ACHN (cell line): ENCODE results near the gene VPS37B.

ENCODE experiments used
- DNase-seq: peaks from one replicate; pipeline ENCODE4 v3.0.0-alpha.2; 2015
- in situ Hi-C: cut with HindIII; loops from 2 replicates; pipeline ENCODE4 v1.10.0; 2017; ENCODE audit warnings: low sequenced_read_pairs, low pct_ligation_motif_present, low pct_unique_long_range_greater_than_20kb

VPS37B gene

GRCh38 chr12:122847516-122847836, 48.4 kb downstream of the VPS37B start:
- DNase-seq = no peak
- in situ Hi-C loops = no loop called here

GRCh38 chr12:122846622-122847515, 49.1 kb downstream of the VPS37B start:
- no peak for DNase-seq

DNA sequence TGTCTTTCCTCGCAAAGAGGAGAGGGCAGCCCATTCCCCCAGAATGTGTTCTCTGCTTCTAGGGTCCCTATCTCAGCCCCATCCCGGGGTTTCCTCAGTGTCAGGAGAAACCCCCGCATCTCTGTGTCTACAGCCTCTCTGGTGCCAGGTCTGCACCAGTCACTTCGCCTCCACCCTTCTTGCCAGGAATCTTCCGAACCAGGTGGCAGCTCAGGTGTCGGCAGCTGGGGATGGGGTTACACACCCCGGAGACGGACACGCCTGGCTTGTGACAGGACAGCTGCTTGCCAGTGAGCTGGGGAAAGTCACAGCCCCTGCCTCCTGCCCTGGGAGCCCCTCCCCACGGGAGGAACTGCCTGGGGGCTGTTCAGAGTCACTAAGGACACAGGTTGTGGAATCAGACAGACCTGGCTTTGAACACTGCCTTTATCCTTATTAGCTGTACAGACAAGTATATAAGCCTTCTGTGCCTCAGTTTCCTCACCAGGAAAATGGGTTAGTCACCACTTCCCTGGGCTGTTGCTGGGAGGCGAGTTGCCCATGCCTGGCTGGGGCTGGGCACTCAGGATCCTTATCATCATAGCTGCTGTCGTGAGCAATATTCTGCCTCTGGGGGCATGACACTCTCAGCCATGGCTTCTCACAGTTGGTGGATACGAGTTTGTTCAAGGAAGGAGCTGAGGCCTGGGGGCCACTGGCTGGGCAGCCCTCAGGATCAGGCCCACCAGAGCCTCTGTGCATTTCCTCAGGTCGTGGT, 49.9 kb downstream of the VPS37B start:
- in situ Hi-C loops = no loop called here

More at GRCh38 chr12:122846622-122847515, 49.1 kb downstream of the VPS37B start:
- in situ Hi-C loops = no loop called here

DNA sequence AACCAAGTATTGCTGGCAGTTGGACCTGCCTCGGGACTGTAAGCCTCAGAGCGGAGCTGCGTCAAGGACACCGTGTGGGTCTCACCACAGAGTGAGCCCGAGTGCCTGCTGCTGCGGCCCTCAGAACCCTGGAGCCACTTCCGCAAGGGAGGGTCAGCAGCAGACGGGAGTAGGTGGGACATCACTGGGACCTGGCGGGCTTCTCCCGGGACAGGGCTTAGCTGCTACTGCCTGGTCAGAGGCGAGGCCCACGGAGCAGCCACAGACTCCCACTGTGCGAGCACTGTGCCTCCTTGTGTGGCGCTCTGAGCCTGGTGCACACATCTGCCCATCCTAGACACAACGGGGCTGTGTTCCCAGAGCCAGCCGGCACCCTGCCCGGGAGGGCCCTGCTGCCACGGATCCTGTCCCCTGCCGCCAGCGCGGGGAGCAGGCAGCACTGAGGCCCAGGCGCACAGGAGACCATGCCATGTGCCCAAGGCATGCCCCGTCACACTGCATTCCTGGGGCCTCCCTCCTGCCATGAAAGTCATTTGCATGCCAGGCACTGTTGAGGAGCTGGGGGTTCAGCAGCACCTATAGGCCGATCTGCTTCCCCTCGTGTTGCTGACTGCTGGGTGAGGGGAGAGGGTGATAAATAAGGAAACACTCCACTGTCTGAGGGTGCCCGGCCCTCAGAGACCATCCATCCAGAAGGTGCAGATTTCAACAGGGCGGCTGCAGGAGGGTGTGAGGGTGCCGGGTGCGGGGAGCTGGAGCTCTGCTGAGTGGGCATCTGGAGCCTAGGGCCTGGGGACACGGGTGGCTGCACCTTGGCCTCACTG, 50.7 kb downstream of the VPS37B start:
- no peak for DNase-seq
- in situ Hi-C loops = no loop called here

More for the DNA sequence above, 49.9 kb downstream of the VPS37B start:
- no peak for DNase-seq

GRCh38 chr12:122844366-122844971, 51.5 kb downstream of the VPS37B start:
- in situ Hi-C loops = no loop called here
- DNase-seq = no peak

DNA sequence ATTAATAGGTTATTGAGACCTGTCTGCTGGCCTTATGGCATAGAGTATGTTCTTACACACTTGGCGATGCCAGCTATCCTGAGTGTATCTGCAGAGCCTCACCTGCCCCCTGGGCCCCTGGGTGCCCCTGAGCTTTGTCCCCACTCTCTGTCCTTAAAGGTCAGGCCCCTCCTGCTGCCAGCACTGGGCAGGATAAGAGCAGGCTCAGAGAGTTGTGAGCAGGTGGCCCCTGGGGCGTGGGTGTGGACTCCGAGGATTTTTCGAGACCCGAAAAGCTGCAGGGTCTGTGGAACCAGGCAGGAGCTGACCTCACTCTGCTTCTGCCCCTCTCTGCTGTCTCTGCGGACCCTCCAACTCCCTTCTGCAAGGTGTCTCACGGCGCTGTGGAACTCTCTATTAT, 52.5 kb downstream of the VPS37B start:
- in situ Hi-C loops = no loop called here
- DNase-seq = no peak

DNA sequence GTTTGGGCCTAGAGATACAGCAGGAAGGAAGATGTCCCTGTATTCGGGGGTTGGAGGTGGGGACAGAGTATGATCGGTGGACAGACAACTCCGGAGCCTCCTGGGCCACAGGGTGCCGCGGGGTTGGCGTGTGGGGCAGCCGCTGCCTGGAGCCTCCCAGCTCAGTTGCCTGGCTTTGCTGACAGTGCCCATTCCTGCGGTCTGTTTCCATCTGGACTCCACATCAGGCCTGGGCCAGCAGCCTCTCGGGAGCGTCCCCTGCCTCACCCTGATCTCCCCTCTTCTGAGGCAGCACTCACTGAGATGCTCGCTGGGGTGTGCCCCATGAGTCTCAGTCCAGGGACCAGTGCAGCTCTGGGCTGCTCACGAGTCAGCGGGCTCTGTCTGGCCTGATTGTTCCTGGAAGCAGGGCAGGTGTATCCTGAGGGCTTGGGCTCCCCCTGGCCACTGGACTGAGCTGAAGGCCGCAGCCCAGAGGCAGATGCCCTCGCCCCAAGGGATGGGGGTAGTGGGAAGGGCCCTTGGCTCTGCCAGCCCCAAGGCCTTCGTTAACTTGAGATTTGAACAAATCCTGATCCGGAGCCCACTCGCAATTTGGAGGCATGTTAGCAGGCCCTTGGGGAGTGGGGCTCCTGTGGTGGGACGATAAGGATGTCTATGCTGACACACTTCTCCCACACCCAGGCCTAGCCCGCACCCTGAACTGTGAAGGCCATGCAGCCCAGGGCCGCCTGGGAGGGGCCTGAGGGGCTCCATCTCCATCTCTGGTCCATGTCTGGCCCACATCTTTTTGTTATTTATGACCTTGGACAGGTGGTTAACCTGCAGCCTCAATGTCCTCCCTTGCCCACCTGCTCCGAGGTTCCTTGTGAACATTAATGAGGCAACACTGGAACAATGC, 53.2 kb downstream of the VPS37B start:
- no peak for DNase-seq
- in situ Hi-C loops = no loop called here

- DNase-seq = peak; percentile 34
- in situ Hi-C loops = no loop called here
Measured at GRCh38 chr12:122841544-122842321, 54.2 kb downstream of the VPS37B start.

GRCh38 chr12:122840580-122841513, 55.1 kb downstream of the VPS37B start:
- no peak for DNase-seq
- in situ Hi-C loops = no loop called here

DNA sequence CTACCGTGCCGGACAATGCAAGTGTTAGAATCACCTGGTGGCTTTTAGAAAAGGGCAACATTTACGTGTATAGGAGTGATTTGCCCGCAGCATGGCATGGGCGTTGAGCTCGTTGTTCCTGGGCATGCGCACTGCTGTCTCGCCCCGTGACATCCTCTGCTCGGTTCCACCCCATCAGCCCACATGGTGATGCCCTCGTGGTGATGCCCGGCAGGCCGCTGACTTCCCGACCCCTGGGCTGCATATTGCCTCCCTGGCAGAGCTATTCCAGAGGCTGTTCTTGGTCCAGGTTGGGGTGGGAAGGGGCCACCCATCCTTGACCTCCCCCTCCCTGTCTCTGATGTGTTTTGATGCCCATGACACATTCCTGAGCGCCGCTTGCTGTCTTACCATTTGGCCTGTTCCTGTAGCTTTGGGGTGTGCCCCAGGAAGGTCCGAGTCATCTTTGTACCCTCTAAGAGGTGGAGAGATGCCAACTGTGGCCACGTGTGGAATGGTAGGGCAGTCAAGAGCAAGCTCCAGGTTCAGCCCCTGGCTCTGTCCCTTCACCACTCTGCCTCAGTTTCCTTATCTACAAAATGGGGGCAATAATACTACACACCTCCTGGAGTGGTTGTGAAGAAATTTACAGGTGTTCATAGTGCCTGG, 55.9 kb downstream of the VPS37B start:
- DNase-seq = no peak
- in situ Hi-C loops = loop anchor here (10.0 kb wide), 1 partner anchor 55 kb away; no protein-coding TSS in a partner anchor

- in situ Hi-C loops = loop anchor here (10.0 kb wide), 1 partner anchor 54 kb away; no protein-coding TSS in a partner anchor
- DNase-seq = no peak
Measured at GRCh38 chr12:122838841-122839240, 57.1 kb downstream of the VPS37B start.

GRCh38 chr12:122837306-122838265, 58.3 kb downstream of the VPS37B start:
- in situ Hi-C loops = loop anchor here (10.0 kb wide), 1 partner anchor 53 kb away; no protein-coding TSS in a partner anchor
- peak; percentile 49 for DNase-seq

DNA sequence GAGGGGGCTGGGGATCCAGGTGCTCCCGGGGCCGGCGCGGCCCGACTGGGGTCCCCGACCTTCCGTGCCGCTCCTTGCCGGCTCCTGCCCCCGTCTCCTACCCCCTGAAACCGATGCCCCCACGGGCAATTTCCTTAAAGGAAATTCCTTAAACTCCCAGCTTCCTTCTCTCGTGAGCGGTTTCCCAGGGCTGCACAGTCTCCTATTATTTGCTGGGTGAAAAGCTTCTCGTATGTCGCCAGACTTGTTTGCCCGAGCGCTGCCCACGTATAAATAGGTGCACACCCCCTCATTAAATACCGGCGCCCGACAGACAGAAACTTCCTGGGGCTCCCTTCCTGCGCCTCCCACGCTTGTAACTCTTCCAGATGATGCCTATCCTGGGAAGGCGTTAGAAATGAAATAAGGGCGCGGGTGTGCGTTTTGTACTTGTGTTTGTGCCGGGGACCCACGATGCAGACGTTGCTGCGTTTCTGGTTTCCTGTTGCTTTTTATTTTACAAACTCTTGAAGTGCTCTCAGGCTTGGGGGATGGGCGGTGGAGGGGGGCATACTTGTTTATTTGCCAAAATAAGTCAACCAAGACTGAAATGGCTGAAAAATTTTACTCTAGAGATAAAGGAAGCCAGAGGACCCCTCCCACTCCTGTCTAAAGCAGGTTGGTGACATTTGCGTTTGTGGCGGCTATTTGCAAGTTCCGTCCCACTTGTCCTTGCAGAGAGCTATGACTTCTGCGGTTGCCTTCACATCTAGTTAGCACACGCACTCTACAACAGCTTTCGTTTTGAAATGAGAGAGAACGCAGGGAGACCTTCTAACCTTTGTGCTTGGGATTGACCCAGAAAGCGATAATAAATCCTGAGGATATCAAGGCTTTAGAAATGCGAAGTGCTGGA, 59.6 kb downstream of the VPS37B start:
- in situ Hi-C loops = loop anchor here (10.0 kb wide), 1 partner anchor 51 kb away; no protein-coding TSS in a partner anchor
- peak; percentile 51 for DNase-seq
